Measurements from ENCODE around the gene MFSD1.

- no peak for TF ChIP-seq CTCF (IDR thresholded peaks at IDR 0.05)
- peak; percentile 82 for TF ChIP-seq POLR2AphosphoS5 (IDR thresholded peaks at IDR 0.05)
Observed at GRCh38 chr3:158763421-158763820, 38.4 kb upstream of the MFSD1 start.
